Measurements from ENCODE around the gene SLC39A2.

The SLC39A2 gene

GRCh38 chr14:21050597-21050996 is 51.5 kb downstream of the SLC39A2 start:
- DNase-seq: no peak

Measured in NCI-H69 (cell line).